ENCODE results near the gene LDB2. TPM values are rescaled to one million over a fixed set of nuclear protein-coding genes. Genes with fewer than 3 reads are reported as not detected.

The LDB2 gene
- total RNA-seq, 1 experiment from 2014 or later, result not detected

DNA sequence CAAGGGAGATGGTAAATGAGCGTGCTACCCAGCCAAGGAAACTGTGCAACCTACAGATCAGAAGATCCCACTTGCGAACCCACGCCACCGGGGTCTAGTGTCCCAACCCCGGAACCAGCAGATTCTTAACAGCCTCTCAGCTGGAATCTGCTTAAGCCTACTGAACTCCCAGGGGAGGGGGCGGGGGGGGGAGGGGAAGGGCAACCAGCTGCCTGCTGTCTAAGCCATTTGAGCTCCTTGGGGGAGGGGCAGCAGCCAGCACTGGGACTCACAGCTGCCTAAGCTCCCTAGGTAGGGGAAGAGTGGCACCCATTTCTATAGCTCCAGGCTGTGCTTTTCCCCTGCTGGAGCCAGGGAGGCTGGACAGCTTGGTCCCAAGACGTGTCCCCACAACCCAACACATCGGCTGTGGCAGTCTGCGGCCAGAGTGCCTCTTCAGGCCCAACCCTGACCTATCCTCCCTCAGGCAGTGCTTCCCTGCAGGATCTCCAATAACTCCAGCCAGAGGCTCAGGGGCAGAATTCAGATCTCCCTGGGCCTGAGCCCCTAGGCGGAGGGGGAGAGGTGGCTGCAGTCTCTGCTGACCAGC, 289.2 kb downstream of the LDB2 start:
- no peaks in the 10 kb centered on the region for H3K9me3 ChIP-seq (ENCODE audit: low read length)
- no peaks in the 10 kb centered on the region for H3K36me3 ChIP-seq (ENCODE audit: insufficient read depth, low read length)
- H4K20me1 ChIP-seq (ENCODE audit: insufficient read depth, low read depth, low read length), result no peaks in the 10 kb centered on the region
- H3K27ac ChIP-seq (ENCODE audit: low read length), result no peak overlapping the region
- H3K27me3 ChIP-seq (ENCODE audit: low read length), result no peaks in the 10 kb centered on the region
- no peak overlapping the region for H3K4me2 ChIP-seq (ENCODE audit: low read depth, low read length, poor library complexity, severe bottlenecking)
- no peak for DNase-seq
- no peak overlapping the region for H3K4me3 ChIP-seq (ENCODE audit: low read length)
- no peaks in the 10 kb centered on the region for H3K4me1 ChIP-seq (ENCODE audit: low read length)
- H3K79me2 ChIP-seq (ENCODE audit: low read length), result no peaks in the 10 kb centered on the region
- H3K9ac ChIP-seq (ENCODE audit: low read length), result no peak overlapping the region
- H3K9me2 ChIP-seq (replicated peaks; ENCODE audit: insufficient read depth, low read length), result no peaks in the 10 kb centered on the region
- no peak overlapping the region for H2AFZ ChIP-seq (ENCODE audit: low read length)

DNA sequence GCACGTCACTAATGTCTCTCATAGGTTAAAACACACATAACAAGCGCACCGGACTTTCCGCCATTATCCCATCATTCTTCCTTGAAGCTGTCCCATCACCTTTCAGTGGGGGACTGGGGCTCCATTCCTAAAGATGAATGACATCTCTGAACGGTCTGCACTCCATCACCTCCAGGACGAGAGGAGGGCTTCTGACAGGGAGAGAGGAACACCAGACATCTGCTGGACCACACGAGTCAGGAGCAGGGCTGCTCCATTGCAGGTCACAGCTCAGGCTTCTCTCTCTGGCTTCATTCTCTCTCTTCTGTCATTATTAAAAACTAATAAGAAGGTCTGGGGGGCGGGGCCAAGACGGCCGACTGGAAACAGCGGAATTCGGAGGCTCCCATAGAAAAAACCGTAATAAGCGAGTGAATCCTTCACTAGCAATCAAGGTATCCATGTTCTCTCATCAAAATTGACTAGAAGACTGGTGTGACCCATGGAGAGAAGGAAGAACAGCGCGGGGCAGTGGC, 289.8 kb downstream of the LDB2 start:
- no peaks in the 10 kb centered on the region for H3K27me3 ChIP-seq (ENCODE audit: low read length)
- H3K9me3 ChIP-seq (ENCODE audit: low read length), result no peaks in the 10 kb centered on the region
- H3K79me2 ChIP-seq (ENCODE audit: low read length), result no peaks in the 10 kb centered on the region

DNA sequence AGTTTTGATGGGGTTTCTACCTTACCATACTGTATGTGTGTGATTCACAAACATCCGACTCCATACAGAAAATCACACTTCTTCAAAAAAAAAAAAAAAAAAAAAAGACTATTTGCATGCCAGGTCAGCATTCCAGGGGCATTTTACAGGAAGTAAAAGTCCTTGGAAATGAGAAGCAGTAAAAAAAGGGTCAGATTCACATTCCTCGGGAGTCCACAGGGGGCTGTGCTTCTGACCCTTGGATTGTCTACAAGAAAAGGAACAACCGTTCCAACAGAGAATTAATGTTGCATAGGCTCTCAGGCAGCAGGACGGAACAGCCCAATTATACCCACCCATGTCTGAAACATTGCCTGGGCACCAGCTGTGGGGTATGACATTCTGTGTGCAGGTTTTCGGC, 290.3 kb downstream of the LDB2 start:
- Histone ChIP-seq H3K9ac (ENCODE audit: low read length) (no peak overlapping the region), H3K9me3 (ENCODE audit: low read length) (no peaks in the 10 kb centered on the region), H3K4me3 (ENCODE audit: low read length) (no peak overlapping the region), H3K27me3 (ENCODE audit: low read length) (no peaks in the 10 kb centered on the region), H3K9me2 (replicated peaks; ENCODE audit: insufficient read depth, low read length) (no peaks in the 10 kb centered on the region), H2AFZ (ENCODE audit: low read length) (no peak overlapping the region), H3K36me3 (ENCODE audit: insufficient read depth, low read length) (no peaks in the 10 kb centered on the region), H4K20me1 (ENCODE audit: insufficient read depth, low read depth, low read length) (no peaks in the 10 kb centered on the region), H3K4me1 (ENCODE audit: low read length) (no peaks in the 10 kb centered on the region), H3K79me2 (ENCODE audit: low read length) (no peaks in the 10 kb centered on the region), H3K27ac (ENCODE audit: low read length) (no peak overlapping the region), H3K4me2 (ENCODE audit: low read depth, low read length, poor library complexity, severe bottlenecking) (no peak overlapping the region)
- DNase-seq, result no peak

More for the DNA sequence above, 289.8 kb downstream of the LDB2 start:
- H3K9ac ChIP-seq (ENCODE audit: low read length), result no peak overlapping the region
- DNase-seq, result no peak
- no peaks in the 10 kb centered on the region for H3K36me3 ChIP-seq (ENCODE audit: insufficient read depth, low read length)
- no peaks in the 10 kb centered on the region for H3K4me1 ChIP-seq (ENCODE audit: low read length)
- no peak overlapping the region for H3K4me3 ChIP-seq (ENCODE audit: low read length)
- H3K27ac ChIP-seq (ENCODE audit: low read length), result no peak overlapping the region
- H3K4me2 ChIP-seq (ENCODE audit: low read depth, low read length, poor library complexity, severe bottlenecking), result no peak overlapping the region
- H4K20me1 ChIP-seq (ENCODE audit: insufficient read depth, low read depth, low read length), result no peaks in the 10 kb centered on the region
- H2AFZ ChIP-seq (ENCODE audit: low read length), result no peak overlapping the region
- no peaks in the 10 kb centered on the region for H3K9me2 ChIP-seq (replicated peaks; ENCODE audit: insufficient read depth, low read length)

DNA sequence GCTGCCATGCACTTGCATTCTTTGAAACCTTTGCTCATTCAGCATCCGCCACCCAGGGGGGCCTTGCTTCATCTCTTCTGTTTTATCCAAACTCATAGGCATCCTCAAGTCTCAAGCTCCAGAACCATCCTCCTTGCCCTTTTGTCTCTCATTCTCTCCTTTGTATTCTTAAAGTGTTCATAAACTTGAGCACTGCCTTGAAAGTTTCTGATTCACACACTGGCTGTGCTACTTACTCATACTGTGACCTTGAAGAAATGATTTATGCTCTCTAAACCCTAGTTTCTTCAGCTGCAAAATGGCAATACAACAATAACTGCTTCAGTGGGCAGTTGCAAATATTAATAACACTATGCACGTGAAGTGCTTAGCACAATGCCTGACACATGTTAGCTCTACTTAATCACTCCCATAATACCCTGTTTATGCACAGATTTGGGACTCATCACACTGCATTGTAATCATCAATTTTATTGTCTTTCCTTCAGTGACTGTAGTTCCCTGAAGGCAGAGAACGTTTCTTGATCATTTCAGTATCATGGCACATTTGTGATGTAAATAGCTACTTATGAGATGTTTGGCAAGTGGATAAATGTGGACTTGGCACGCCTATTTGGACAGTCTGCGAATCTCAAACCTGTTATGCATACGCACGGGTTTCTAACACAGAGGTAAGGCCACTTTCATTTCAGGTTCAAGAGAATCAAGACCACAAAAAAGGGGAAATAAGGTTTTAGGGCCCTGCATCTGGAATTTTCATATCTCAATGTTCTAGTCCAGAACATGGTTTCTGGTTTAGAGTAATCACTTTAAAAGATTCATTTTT, 291.0 kb downstream of the LDB2 start:
- no peaks in the 10 kb centered on the region for H3K27me3 ChIP-seq (ENCODE audit: low read length)
- no peaks in the 10 kb centered on the region for H3K36me3 ChIP-seq (ENCODE audit: insufficient read depth, low read length)
- no peaks in the 10 kb centered on the region for H4K20me1 ChIP-seq (ENCODE audit: insufficient read depth, low read depth, low read length)
- DNase-seq, result no peak
- no peak overlapping the region for H3K9ac ChIP-seq (ENCODE audit: low read length)
- no peak overlapping the region for H3K4me3 ChIP-seq (ENCODE audit: low read length)
- H3K4me2 ChIP-seq (ENCODE audit: low read depth, low read length, poor library complexity, severe bottlenecking), result no peak overlapping the region
- no peak overlapping the region for H2AFZ ChIP-seq (ENCODE audit: low read length)
- no peaks in the 10 kb centered on the region for H3K4me1 ChIP-seq (ENCODE audit: low read length)
- H3K9me3 ChIP-seq (ENCODE audit: low read length), result no peaks in the 10 kb centered on the region
- H3K9me2 ChIP-seq (replicated peaks; ENCODE audit: insufficient read depth, low read length), result no peaks in the 10 kb centered on the region
- H3K27ac ChIP-seq (ENCODE audit: low read length), result no peak overlapping the region
- H3K79me2 ChIP-seq (ENCODE audit: low read length), result no peaks in the 10 kb centered on the region

DNA sequence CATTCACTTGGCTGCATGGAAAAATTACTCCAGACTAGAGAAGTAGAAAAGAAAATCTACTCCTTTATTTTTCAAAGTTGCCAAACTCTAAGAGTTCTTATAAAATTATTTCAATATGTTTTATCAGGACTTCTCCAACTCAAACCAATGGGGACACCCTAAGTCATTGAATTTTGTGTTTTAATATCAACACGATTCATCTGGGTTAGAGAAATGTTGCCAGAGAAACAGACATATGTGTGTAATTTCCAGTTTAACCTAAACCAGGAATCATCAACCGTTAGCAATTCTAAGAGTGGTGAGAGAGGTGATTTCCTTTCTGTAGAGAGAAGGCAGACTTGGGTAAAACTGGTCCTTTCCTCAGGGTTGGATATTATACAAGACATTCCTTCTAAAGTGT, 291.8 kb downstream of the LDB2 start:
- Histone ChIP-seq H3K27ac (ENCODE audit: low read length) (no peak overlapping the region), H4K20me1 (ENCODE audit: insufficient read depth, low read depth, low read length) (no peaks in the 10 kb centered on the region), H3K27me3 (ENCODE audit: low read length) (no peaks in the 10 kb centered on the region), H3K4me3 (ENCODE audit: low read length) (no peak overlapping the region), H3K4me1 (ENCODE audit: low read length) (no peaks in the 10 kb centered on the region), H3K4me2 (ENCODE audit: low read depth, low read length, poor library complexity, severe bottlenecking) (no peak overlapping the region), H2AFZ (ENCODE audit: low read length) (no peak overlapping the region), H3K9ac (ENCODE audit: low read length) (no peak overlapping the region), H3K79me2 (ENCODE audit: low read length) (no peaks in the 10 kb centered on the region), H3K36me3 (ENCODE audit: insufficient read depth, low read length) (no peaks in the 10 kb centered on the region), H3K9me2 (replicated peaks; ENCODE audit: insufficient read depth, low read length) (no peaks in the 10 kb centered on the region), H3K9me3 (ENCODE audit: low read length) (no peaks in the 10 kb centered on the region)
- DNase-seq, result no peak

DNA sequence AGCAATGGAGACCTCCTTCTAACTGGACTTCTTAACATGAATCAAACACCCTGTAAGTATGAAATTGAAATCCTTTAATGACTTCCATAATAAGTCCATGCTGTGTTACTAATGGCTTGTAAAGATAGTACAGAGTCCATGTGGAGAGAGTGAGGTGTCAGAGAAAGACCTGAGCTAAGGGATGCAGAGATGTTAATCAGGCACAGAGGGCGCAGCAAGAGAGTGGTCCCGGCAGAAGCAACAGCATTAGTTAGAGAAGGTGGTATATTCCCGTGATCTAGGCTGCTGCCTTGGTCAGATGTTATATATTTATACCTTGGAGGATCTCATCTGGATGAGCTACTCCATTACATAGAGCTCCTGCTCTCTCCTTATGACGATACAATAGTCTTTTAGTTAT, 295.3 kb downstream of the LDB2 start:
- no peaks in the 10 kb centered on the region for H3K27me3 ChIP-seq (ENCODE audit: low read length)
- H2AFZ ChIP-seq (ENCODE audit: low read length), result no peak overlapping the region
- H3K9me2 ChIP-seq (replicated peaks; ENCODE audit: insufficient read depth, low read length), result no peaks in the 10 kb centered on the region
- no peak for DNase-seq
- H3K9ac ChIP-seq (ENCODE audit: low read length), result no peak overlapping the region
- no peaks in the 10 kb centered on the region for H3K79me2 ChIP-seq (ENCODE audit: low read length)
- no peaks in the 10 kb centered on the region for H3K9me3 ChIP-seq (ENCODE audit: low read length)
- H3K4me3 ChIP-seq (ENCODE audit: low read length), result no peak overlapping the region
- no peaks in the 10 kb centered on the region for H3K36me3 ChIP-seq (ENCODE audit: insufficient read depth, low read length)
- no peak overlapping the region for H3K4me2 ChIP-seq (ENCODE audit: low read depth, low read length, poor library complexity, severe bottlenecking)
- no peaks in the 10 kb centered on the region for H4K20me1 ChIP-seq (ENCODE audit: insufficient read depth, low read depth, low read length)
- H3K4me1 ChIP-seq (ENCODE audit: low read length), result no peaks in the 10 kb centered on the region
- no peak overlapping the region for H3K27ac ChIP-seq (ENCODE audit: low read length)

DNA sequence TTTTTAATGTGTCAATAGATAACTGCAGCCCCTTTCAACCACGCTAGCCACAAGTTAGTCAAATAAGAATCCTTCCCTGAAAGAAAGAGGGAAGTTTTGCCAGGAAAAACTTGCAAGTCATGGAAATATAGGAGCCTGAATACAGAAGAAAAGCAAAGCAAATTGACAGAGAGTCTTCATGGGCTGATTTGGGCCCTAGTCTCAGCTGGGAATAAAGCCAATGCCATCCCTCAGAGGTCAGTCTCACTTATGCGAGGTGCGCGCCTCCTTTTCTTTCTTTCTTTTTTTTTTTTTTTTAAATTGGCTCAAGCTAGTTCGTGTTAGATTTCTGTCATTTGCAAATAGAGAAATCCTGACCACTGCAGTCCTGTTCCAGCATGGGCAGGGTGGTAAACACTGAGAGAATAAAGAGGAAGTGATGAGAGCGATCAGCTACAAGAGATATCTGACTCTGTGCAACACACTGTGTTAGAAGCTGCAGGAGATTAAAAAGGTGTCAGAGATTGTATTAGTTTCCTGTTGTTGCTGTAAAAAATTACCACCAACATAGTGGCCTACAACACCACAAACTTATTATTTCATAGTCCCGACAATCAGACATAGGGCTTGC, 299.7 kb downstream of the LDB2 start:
- Histone ChIP-seq H4K20me1 (ENCODE audit: insufficient read depth, low read depth, low read length) (no peaks in the 10 kb centered on the region), H3K9me2 (replicated peaks; ENCODE audit: insufficient read depth, low read length) (no peaks in the 10 kb centered on the region), H2AFZ (ENCODE audit: low read length) (no peak overlapping the region), H3K9ac (ENCODE audit: low read length) (no peak overlapping the region), H3K4me1 (ENCODE audit: low read length) (no peaks in the 10 kb centered on the region), H3K27me3 (ENCODE audit: low read length) (no peaks in the 10 kb centered on the region), H3K79me2 (ENCODE audit: low read length) (no peaks in the 10 kb centered on the region), H3K9me3 (ENCODE audit: low read length) (no peaks in the 10 kb centered on the region), H3K4me3 (ENCODE audit: low read length) (no peak overlapping the region), H3K4me2 (ENCODE audit: low read depth, low read length, poor library complexity, severe bottlenecking) (no peak overlapping the region), H3K36me3 (ENCODE audit: insufficient read depth, low read length) (no peaks in the 10 kb centered on the region), H3K27ac (ENCODE audit: low read length) (no peak overlapping the region)
- DNase-seq, result no peak

DNA sequence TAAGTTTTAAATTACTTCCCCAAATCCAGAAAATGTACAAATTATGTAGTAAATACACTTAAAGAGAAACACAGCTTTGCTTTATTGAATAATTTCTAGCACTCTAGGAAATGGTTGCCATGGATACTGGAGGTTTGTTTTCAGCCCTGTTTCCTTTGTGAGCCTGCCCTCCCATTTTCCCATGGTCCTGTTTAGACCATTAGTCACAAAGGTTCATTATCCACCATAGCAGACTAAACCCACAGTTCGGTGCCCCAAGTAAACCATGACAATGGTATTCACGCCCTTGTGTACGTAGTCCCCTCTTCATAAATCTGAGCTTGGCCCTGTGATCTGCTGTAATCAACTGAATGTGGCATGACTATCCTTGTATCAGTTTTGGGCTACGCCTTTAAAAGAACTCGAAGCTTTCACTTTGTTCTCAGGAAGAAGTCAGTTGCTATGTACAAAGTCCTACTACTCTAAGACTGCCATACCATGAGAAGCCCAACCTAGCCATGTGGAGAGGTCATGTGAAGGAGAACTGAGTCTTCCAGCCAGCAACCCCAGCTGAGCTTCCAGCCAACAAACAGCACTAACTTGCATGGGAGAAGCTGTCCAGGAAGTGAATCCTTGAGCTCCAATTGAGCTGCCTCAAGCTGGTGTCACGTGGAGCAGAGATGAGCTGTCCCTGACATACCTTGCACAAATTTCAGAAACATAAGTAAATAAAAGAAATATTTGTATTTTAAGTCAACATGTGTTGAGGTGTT, 300.4 kb downstream of the LDB2 start:
- Histone ChIP-seq H3K4me2 (ENCODE audit: low read depth, low read length, poor library complexity, severe bottlenecking) (no peak overlapping the region), H3K9me2 (replicated peaks; ENCODE audit: insufficient read depth, low read length) (no peaks in the 10 kb centered on the region), H3K79me2 (ENCODE audit: low read length) (no peaks in the 10 kb centered on the region), H2AFZ (ENCODE audit: low read length) (no peak overlapping the region), H3K4me3 (ENCODE audit: low read length) (no peak overlapping the region), H3K9ac (ENCODE audit: low read length) (no peak overlapping the region), H3K4me1 (ENCODE audit: low read length) (no peaks in the 10 kb centered on the region), H3K27me3 (ENCODE audit: low read length) (no peaks in the 10 kb centered on the region), H3K36me3 (ENCODE audit: insufficient read depth, low read length) (no peaks in the 10 kb centered on the region), H3K27ac (ENCODE audit: low read length) (no peak overlapping the region), H4K20me1 (ENCODE audit: insufficient read depth, low read depth, low read length) (no peaks in the 10 kb centered on the region), H3K9me3 (ENCODE audit: low read length) (no peaks in the 10 kb centered on the region)
- no peak for DNase-seq
